C1 segment of cervical spinal cord (tissue), 14 donors: Measurements from ENCODE around the gene ZBTB20.
"Not testable (repeated sequence)": the region's sequence is repeated elsewhere in the genome, so short reads cannot be mapped to it uniquely, and the experiment has no call there.

Experiments
- DNase-seq, 14 donors: peaks; one replicate each; lab custom pipeline; 2025; lab: John Stamatoyannopoulos, UW

Gene ZBTB20

GRCh38 chr3:115147329-115148141 lies 447 bp upstream of the ZBTB20 start:
- peak; percentile 95 to 100 (median 100) for DNase-seq

- peak in 10 of 14 donors; percentile 7 to 52 (median 25) for DNase-seq
Observed at GRCh38 chr3:115146032-115146417, 1.1 kb downstream of the ZBTB20 start.

GRCh38 chr3:115141033-115141757 lies 5.9 kb downstream of the ZBTB20 start:
- DNase-seq = peak in 1 of 14 donors; percentile 13

- no peak for DNase-seq
Observed at GRCh38 chr3:115139072-115139471, 8.0 kb downstream of the ZBTB20 start.

GRCh38 chr3:115134648-115135347 lies 12.3 kb downstream of the ZBTB20 start:
- DNase-seq = no peak

- DNase-seq = no peak
Observed at GRCh38 chr3:115127208-115127607, 19.9 kb downstream of the ZBTB20 start.

GRCh38 chr3:115120597-115120996 lies 26.5 kb downstream of the ZBTB20 start:
- DNase-seq = no peak

GRCh38 chr3:115113367-115113766 lies 33.7 kb downstream of the ZBTB20 start:
- no peak for DNase-seq

- no peak for DNase-seq
Observed at GRCh38 chr3:115111632-115112031, 35.5 kb downstream of the ZBTB20 start.

GRCh38 chr3:115110830-115111229 lies 36.3 kb downstream of the ZBTB20 start:
- DNase-seq = no peak

GRCh38 chr3:115110066-115110465 lies 37.0 kb downstream of the ZBTB20 start:
- DNase-seq = not testable (repeated sequence)

GRCh38 chr3:115108614-115109013 lies 38.5 kb downstream of the ZBTB20 start:
- DNase-seq = no peak

- peak in 1 of 14 donors; percentile 21 for DNase-seq
Observed at GRCh38 chr3:115102046-115102445, 45.0 kb downstream of the ZBTB20 start.

- peak in 1 of 14 donors; percentile 63 for DNase-seq
Observed at GRCh38 chr3:115100806-115101205, 46.3 kb downstream of the ZBTB20 start.

- peak in 8 of 14 donors; percentile 10 to 95 (median 26) for DNase-seq
Observed at GRCh38 chr3:115099986-115100571, 47.0 kb downstream of the ZBTB20 start.

GRCh38 chr3:115099134-115099985 lies 47.7 kb downstream of the ZBTB20 start:
- DNase-seq = peak in 1 of 14 donors; percentile 60

GRCh38 chr3:115098354-115099073 lies 48.6 kb downstream of the ZBTB20 start:
- peak in 1 of 14 donors; percentile 72 for DNase-seq

GRCh38 chr3:115095236-115095635 lies 51.9 kb downstream of the ZBTB20 start:
- peak in 1 of 14 donors; percentile 43 for DNase-seq

GRCh38 chr3:115092220-115092791 lies 54.8 kb downstream of the ZBTB20 start:
- DNase-seq = peak in 11 of 14 donors; percentile 36 to 85 (median 51)

GRCh38 chr3:115090712-115091111 lies 56.4 kb downstream of the ZBTB20 start:
- DNase-seq = no peak
